ENCODE results near the gene ABCA3.

Gene ABCA3

GRCh38 chr16:2277466-2278271, 62.9 kb downstream of the ABCA3 start:
- TF ChIP-seq CREB1 (IDR thresholded peaks at IDR 0.05; ENCODE audit: low read depth) (no peak), FOXM1 (IDR thresholded peaks at IDR 0.05; ENCODE audit: borderline replicate concordance, low read depth) (no peak), YY1 (IDR thresholded peaks at IDR 0.05; ENCODE audit: low read depth) (no peak), RAD21 (IDR thresholded peaks at IDR 0.05; ENCODE audit: low read depth) (no peak), CEBPB (IDR thresholded peaks at IDR 0.05) (no peak), TCF12 (IDR thresholded peaks at IDR 0.05; ENCODE audit: low read depth) (no peak), MAX (IDR thresholded peaks at IDR 0.05) (no peak), TAF1 (IDR thresholded peaks at IDR 0.05; ENCODE audit: low read depth) (no peak), TEAD4 (IDR thresholded peaks at IDR 0.05) (no peak), EGR1 (IDR thresholded peaks at IDR 0.05) (no peak), EP300 (IDR thresholded peaks at IDR 0.05; ENCODE audit: borderline replicate concordance) (no peak), ZBTB7A (IDR thresholded peaks at IDR 0.05; ENCODE audit: low read depth) (no peak), NFIC (IDR thresholded peaks at IDR 0.05) (no peak)
- TF ChIP-seq, protein P1, sequence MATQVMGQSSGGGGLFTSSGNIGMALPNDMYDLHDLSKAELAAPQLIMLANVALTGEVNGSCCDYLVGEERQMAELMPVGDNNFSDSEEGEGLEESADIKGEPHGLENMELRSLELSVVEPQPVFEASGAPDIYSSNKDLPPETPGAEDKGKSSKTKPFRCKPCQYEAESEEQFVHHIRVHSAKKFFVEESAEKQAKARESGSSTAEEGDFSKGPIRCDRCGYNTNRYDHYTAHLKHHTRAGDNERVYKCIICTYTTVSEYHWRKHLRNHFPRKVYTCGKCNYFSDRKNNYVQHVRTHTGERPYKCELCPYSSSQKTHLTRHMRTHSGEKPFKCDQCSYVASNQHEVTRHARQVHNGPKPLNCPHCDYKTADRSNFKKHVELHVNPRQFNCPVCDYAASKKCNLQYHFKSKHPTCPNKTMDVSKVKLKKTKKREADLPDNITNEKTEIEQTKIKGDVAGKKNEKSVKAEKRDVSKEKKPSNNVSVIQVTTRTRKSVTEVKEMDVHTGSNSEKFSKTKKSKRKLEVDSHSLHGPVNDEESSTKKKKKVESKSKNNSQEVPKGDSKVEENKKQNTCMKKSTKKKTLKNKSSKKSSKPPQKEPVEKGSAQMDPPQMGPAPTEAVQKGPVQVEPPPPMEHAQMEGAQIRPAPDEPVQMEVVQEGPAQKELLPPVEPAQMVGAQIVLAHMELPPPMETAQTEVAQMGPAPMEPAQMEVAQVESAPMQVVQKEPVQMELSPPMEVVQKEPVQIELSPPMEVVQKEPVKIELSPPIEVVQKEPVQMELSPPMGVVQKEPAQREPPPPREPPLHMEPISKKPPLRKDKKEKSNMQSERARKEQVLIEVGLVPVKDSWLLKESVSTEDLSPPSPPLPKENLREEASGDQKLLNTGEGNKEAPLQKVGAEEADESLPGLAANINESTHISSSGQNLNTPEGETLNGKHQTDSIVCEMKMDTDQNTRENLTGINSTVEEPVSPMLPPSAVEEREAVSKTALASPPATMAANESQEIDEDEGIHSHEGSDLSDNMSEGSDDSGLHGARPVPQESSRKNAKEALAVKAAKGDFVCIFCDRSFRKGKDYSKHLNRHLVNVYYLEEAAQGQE (IDR thresholded peaks at IDR 0.05; ENCODE audit: low read depth) = no peak
- TF ChIP-seq, protein P2, sequence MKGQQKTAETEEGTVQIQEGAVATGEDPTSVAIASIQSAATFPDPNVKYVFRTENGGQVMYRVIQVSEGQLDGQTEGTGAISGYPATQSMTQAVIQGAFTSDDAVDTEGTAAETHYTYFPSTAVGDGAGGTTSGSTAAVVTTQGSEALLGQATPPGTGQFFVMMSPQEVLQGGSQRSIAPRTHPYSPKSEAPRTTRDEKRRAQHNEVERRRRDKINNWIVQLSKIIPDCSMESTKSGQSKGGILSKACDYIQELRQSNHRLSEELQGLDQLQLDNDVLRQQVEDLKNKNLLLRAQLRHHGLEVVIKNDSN (IDR thresholded peaks at IDR 0.05) = no peak

GRCh38 chr16:2276368-2277195, 63.9 kb downstream of the ABCA3 start:
- TF ChIP-seq CREB1 (IDR thresholded peaks at IDR 0.05; ENCODE audit: low read depth) = no peak
- no peak for TF ChIP-seq CEBPB (IDR thresholded peaks at IDR 0.05)
- TF ChIP-seq EGR1 (IDR thresholded peaks at IDR 0.05) = no peak
- TF ChIP-seq NFIC (IDR thresholded peaks at IDR 0.05) = no peak
- TF ChIP-seq RAD21 (IDR thresholded peaks at IDR 0.05; ENCODE audit: low read depth) = no peak
- no peak for TF ChIP-seq ZBTB7A (IDR thresholded peaks at IDR 0.05; ENCODE audit: low read depth)
- TF ChIP-seq MAX (IDR thresholded peaks at IDR 0.05) = no peak
- TF ChIP-seq, protein P2 (IDR thresholded peaks at IDR 0.05) = no peak
- no peak for TF ChIP-seq TAF1 (IDR thresholded peaks at IDR 0.05; ENCODE audit: low read depth)
- TF ChIP-seq FOXM1 (IDR thresholded peaks at IDR 0.05; ENCODE audit: borderline replicate concordance, low read depth) = no peak
- TF ChIP-seq, protein P1 (IDR thresholded peaks at IDR 0.05; ENCODE audit: low read depth) = no peak
- no peak for TF ChIP-seq TCF12 (IDR thresholded peaks at IDR 0.05; ENCODE audit: low read depth)
- TF ChIP-seq YY1 (IDR thresholded peaks at IDR 0.05; ENCODE audit: low read depth) = no peak
- no peak for TF ChIP-seq EP300 (IDR thresholded peaks at IDR 0.05; ENCODE audit: borderline replicate concordance)
- no peak for TF ChIP-seq TEAD4 (IDR thresholded peaks at IDR 0.05)

DNA sequence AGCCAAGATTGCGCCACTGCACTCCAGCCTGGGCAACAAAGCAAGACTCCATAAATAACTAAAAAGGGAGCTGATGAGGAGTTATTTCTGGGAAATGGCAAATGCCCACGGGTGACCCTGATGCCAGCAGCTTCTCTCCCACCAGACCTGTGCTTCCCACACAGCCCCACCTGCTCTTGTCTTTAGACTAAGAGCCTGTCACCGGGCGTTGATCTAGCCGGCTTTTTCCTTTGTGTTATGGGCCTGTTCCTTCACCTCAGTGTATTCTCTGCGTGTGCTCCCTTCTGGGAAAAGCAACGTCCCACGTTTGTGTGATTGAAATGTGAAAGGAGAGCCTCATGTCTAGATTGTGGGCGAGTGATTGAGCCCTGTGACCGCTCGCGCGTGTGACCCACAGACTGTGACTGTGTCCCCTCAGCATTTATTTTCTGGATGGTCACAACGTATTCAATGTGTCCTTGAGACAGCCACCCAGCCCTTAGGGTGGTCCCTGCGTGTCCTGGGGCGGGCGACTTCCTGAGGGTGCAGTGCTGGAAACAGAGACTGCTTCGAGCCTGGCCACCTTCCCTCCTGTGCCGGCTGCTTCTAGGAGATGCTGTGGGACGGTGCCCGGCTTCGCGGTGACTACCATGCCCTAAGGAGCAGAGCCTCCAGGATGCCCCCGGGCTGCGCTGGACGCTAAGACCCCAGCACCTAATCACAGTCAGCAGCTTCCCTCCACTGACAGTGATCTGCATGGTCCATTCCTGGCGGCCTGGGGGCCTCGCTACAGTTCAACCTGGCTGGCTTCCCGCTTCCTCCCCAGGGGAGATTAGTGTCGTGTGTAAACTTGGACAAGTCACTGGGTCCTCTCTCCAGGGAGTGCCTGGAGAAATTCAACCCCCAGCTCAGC, 64.8 kb downstream of the ABCA3 start:
- TF ChIP-seq YY1 (IDR thresholded peaks at IDR 0.05; ENCODE audit: low read depth) (no peak), EP300 (IDR thresholded peaks at IDR 0.05; ENCODE audit: borderline replicate concordance) (no peak), NFIC (IDR thresholded peaks at IDR 0.05) (no peak), RAD21 (IDR thresholded peaks at IDR 0.05; ENCODE audit: low read depth) (no peak), TCF12 (IDR thresholded peaks at IDR 0.05; ENCODE audit: low read depth) (no peak), ZBTB7A (IDR thresholded peaks at IDR 0.05; ENCODE audit: low read depth) (no peak), MAX (IDR thresholded peaks at IDR 0.05) (no peak), CEBPB (IDR thresholded peaks at IDR 0.05) (no peak), EGR1 (IDR thresholded peaks at IDR 0.05) (no peak), FOXM1 (IDR thresholded peaks at IDR 0.05; ENCODE audit: borderline replicate concordance, low read depth) (no peak), TEAD4 (IDR thresholded peaks at IDR 0.05) (no peak), CREB1 (IDR thresholded peaks at IDR 0.05; ENCODE audit: low read depth) (no peak), TAF1 (IDR thresholded peaks at IDR 0.05; ENCODE audit: low read depth) (no peak)
- TF ChIP-seq, protein P2 (IDR thresholded peaks at IDR 0.05) = no peak
- TF ChIP-seq, protein P1 (IDR thresholded peaks at IDR 0.05; ENCODE audit: low read depth) = no peak

Measured in Ishikawa (cell line).